Type B pancreatic cell (in vitro differentiated cells): ENCODE measurements around the gene PAPOLB. TPM values are rescaled to one million over a fixed set of nuclear protein-coding genes. Genes with fewer than 3 reads are reported as not detected.
A peak's percentile ranks its signal among the peaks of the same experiment; 100 is the strongest.

Experiments
- DNase-seq: peaks from one replicate; pipeline ENCODE4 v3.0.0; 2021; ENCODE audit warnings: mixed read lengths; ENCODE audit not compliant: unreplicated experiment; ENCODE audit errors: extremely low spot score
- H3K27ac Mint-ChIP-seq: 2 replicates; pipeline ENCODE4 v1.8.0; 2021; ENCODE audit warnings: mild to moderate bottlenecking, mixed read lengths
- H3K27me3 Mint-ChIP-seq: 2 replicates; pipeline ENCODE4 v1.8.0; 2021; ENCODE audit warnings: mixed read lengths
- H3K36me3 Mint-ChIP-seq: 2 replicates; pipeline ENCODE4 v1.8.0; 2021; ENCODE audit warnings: mixed read lengths
- H3K4me1 Mint-ChIP-seq: one replicate; pipeline ENCODE4 v1.8.0; 2021; ENCODE audit warnings: mixed read lengths; ENCODE audit not compliant: unreplicated experiment
- H3K4me3 Mint-ChIP-seq: 2 replicates; pipeline ENCODE4 v1.8.0; 2021; ENCODE audit warnings: mild to moderate bottlenecking, mixed read lengths
- H3K9me3 Mint-ChIP-seq: 2 replicates; pipeline ENCODE4 v1.8.0; 2021; ENCODE audit warnings: mixed read lengths
- CTCF ChIP-seq: fragments of 200-600 bp; sonication (generic); conservative IDR thresholded peaks from 2 replicates; pipeline ENCODE4 v1.5.0; 2021; ENCODE audit warnings: antibody characterized with exemption, mild to moderate bottlenecking
- total RNA-seq: library from RNA; stranded (reverse); gene quantifications from 2 replicates; pipeline ENCODE4 v1.2.1, GENCODE V29; 2021; ENCODE audit warnings: low replicate concordance

The PAPOLB gene
- total RNA-seq, 1 donor from 2014 or later, result 0.56 TPM

- no peak for DNase-seq
- Mint-ChIP-seq H3K36me3 (no peaks in the 10 kb centered on the region), H3K4me1 (peaks cover 19% of the 10 kb centered on the region), H3K9me3 (no peaks in the 10 kb centered on the region), H3K4me3 (no peak overlapping the region), H3K27ac (no peak overlapping the region), H3K27me3 (peaks cover under 1% of the 10 kb centered on the region)
- no peak for TF ChIP-seq CTCF
Observed at GRCh38 chr7:4875391-4875790, 13.6 kb upstream of the PAPOLB start.

GRCh38 chr7:4873071-4873944 is 11.5 kb upstream of the PAPOLB start:
- Mint-ChIP-seq H3K9me3 (no peaks in the 10 kb centered on the region), H3K4me3 (no peak overlapping the region), H3K27me3 (no peaks in the 10 kb centered on the region), H3K4me1 (peaks cover 16% of the 10 kb centered on the region), H3K36me3 (peaks cover 4% of the 10 kb centered on the region), H3K27ac (no peak overlapping the region)
- TF ChIP-seq CTCF, result no peak
- no peak for DNase-seq

- Mint-ChIP-seq H3K36me3 (peaks cover 4% of the 10 kb centered on the region), H3K4me1 (peaks cover 16% of the 10 kb centered on the region), H3K9me3 (no peaks in the 10 kb centered on the region), H3K27ac (peak overlapping the region; percentile 70), H3K4me3 (peak overlapping the region; percentile 70), H3K27me3 (no peaks in the 10 kb centered on the region)
- no peak for DNase-seq
- no peak for TF ChIP-seq CTCF
Observed at GRCh38 chr7:4871930-4872675, 10.3 kb upstream of the PAPOLB start.

- no peak for TF ChIP-seq CTCF
- H3K4me3 Mint-ChIP-seq, result no peak overlapping the region
- peaks cover 4% of the 10 kb centered on the region for H3K36me3 Mint-ChIP-seq
- H3K27me3 Mint-ChIP-seq, result no peaks in the 10 kb centered on the region
- H3K9me3 Mint-ChIP-seq, result no peaks in the 10 kb centered on the region
- peaks cover 21% of the 10 kb centered on the region for H3K4me1 Mint-ChIP-seq
- DNase-seq, result no peak
- no peak overlapping the region for H3K27ac Mint-ChIP-seq
Observed at GRCh38 chr7:4871056-4871680, 9.3 kb upstream of the PAPOLB start.

GRCh38 chr7:4868493-4868892 is 6.7 kb upstream of the PAPOLB start:
- no peak for DNase-seq
- peaks cover 4% of the 10 kb centered on the region for H3K36me3 Mint-ChIP-seq
- H3K4me3 Mint-ChIP-seq, result no peak overlapping the region
- H3K27me3 Mint-ChIP-seq, result no peaks in the 10 kb centered on the region
- TF ChIP-seq CTCF, result no peak
- no peak overlapping the region for H3K27ac Mint-ChIP-seq
- H3K4me1 Mint-ChIP-seq, result peaks cover 21% of the 10 kb centered on the region
- H3K9me3 Mint-ChIP-seq, result no peaks in the 10 kb centered on the region
